ENCODE measurements around the gene NSFL1C.

Gene NSFL1C

DNA sequence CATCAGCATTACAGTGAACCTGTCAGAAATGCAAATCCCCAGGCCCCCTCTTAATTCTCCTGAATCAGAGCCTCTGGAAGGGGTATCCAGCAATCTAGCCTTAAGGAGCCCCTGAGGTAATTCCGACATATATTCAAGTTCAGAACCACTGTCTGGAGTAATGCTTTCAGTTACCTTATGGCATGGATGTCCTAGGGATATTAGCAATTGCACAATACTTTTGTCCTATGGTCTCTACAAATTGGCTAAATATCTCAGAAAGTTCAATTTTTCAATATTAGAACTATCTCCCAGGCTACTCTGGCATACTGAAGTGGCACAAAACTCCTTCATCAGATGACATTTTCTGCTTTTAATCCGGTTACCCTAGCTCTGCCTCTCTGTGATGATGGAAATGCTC, 6.4 kb downstream of the NSFL1C start:
- DNase-seq (ENCODE audit: low read depth) = no peak

DNA sequence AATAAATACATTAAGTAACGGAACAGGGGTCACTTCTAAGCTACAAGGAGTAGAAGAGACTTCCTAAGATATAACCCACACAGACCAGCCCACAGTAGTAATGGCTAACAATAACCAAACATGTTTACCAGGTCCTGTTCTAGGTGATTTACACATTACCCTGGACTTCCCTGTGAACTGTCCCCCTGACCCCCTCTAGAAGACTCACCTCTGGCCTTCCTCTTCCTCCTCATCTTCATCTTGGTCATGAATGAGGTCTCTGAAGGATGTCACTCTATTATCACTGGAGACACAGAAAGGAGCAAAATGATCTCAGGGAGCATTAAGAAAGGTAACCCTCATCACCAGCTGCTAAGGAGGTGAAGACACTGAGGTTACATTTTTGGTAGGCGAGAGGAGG, 8.7 kb downstream of the NSFL1C start:
- no peak for DNase-seq (ENCODE audit: low read depth)

DNA sequence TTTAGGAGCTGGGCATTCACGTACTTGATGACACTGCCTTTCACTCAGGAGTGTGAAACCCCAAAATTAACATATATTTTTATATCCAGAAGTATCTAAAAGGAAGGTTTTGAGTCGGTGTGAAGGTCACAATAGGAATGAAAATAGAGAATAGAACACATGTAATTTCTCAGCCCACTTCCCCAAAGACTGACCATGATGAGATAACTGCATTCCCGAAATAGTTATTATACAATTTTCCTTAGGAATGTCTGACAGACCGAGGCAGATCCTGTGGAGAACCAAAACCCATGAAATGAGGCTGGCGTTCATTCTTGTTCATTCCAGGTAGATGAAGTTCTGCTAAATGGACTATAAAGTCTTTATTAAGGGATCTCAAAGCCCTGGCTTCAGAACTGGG, 10.3 kb downstream of the NSFL1C start:
- DNase-seq (ENCODE audit: low read depth) = no peak

DNA sequence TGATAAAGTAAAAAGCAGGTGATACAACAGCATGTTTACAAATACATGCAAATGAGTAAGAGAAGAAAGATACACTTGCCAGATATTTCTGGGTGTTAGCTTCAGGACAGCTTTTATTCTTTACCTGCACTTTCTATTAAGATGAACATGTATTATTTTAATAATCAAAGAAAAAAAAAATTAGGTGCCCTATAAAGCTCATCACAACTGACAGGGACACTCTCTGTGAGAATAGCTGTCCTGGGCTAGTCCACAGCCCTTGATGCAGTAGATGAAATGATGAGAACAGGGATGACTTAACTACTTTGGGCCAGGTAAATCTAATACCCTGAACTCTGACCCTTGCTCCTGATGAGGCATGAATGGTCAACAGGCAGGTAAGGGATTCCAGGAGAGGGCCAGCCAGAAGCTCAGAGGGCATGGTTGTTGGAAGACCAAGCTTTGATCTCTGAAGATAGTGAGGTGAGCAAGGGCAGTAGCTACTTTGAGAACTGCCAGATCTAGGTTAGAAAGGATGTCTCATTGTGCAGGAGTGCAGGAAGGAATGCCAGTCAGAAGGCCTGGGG, 15.6 kb downstream of the NSFL1C start:
- no peak for DNase-seq (ENCODE audit: low read depth)

DNA sequence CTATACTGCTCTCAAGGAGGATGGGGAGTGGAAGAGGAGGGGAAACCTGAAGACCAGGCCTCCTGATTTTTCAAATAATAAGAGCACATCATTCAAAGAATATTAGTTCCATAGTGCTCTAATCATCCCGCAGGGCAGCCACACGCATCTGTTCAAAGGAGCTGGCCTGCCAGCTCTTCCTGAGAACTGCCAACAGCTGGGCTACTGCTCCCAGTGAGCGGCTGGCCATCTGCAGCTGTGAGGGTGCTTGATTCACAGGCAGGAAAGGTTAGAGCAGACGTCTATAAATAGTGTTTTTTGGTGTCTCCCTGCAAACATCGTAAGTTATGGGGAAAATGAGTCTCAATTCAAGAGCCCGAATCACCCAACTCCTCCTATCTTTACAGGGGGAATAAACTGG, 17.3 kb downstream of the NSFL1C start:
- no peak for DNase-seq (ENCODE audit: low read depth)

DNA sequence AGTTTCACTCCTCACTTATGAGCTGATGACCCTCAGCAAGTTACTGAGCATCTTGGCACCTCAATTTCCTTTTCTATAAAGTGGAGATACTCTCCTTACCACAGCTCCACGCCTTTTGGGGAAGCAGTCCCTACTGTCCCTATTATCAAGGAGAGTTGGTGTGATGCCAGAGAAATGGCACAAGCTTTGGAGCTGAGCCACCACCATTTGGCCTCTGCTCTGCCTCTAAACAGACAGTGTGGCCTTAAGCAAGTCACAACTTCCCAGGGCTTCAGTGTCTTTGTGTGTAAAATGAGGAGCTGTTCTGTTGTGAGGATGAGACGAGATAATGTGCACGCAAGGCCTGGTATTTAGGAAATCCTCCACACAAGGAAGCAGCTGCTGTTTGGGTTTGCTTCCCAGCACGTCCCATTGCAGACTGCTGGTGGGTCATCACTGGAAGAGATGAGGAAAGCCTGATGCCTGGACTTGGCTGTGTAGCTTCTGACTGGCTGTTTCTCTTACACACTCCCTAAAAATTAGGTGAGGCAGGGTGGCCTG, 18.5 kb downstream of the NSFL1C start:
- DNase-seq (ENCODE audit: low read depth) = no peak

DNA sequence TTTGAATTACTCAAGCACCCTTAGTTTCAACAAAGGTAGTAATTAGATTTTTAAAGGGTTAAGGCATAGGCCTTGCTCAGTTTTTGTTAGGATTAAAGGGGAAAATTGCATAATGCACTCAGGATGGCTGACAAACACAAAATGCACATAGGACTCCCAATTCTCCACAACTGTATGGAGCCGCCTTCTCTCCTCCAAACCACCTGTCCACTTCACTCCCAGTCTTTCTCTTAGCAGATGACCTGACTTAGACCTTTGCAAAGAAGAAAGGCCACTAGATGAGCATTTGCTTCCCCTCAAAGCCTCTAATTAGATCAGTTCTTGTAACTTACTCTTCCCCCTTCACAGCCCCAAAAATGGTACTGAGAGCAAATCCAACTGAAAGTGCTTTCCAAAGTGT, 20.1 kb downstream of the NSFL1C start:
- no peak for DNase-seq (ENCODE audit: low read depth)

DNA sequence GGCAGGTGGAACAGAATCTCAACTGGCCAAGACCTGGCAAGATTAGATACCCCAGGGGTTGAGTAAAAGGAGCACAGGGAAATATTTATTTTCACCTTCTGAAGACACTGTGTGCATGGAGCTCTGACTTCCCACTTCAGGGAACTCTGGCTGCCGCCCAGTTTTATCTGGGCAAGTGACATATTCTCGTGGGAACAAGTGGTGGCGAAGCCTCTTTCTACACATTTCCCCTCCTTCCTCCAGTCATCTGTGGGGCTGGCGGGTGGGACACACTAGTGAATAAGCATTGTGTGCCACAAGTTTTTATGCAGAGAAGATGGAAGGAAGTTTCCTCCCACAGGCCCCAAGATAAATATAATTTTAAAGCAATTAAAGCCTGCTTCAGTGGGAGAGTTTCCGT, 23.6 kb downstream of the NSFL1C start:
- no peak for DNase-seq (ENCODE audit: low read depth)

DNA sequence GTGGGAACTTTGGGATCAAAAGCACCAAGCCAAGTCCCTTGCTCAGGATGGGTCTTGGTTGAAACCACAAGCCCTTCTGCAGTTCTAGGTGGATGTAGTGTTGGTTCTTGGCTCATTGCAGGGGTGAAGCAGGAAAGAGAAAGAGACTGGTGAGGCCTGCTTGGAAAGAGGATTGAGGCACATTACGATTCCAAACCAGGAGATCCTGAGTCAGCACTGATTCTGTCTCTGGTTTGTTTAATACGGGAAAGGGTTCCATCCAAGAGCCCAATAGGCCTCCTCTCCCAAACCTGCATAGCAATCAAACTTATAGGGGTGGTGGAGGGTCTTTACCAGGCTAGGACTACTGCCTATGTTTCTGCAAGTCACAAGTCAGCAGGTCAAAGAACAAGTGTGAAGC, 24.3 kb downstream of the NSFL1C start:
- DNase-seq (ENCODE audit: low read depth) = no peak

DNA sequence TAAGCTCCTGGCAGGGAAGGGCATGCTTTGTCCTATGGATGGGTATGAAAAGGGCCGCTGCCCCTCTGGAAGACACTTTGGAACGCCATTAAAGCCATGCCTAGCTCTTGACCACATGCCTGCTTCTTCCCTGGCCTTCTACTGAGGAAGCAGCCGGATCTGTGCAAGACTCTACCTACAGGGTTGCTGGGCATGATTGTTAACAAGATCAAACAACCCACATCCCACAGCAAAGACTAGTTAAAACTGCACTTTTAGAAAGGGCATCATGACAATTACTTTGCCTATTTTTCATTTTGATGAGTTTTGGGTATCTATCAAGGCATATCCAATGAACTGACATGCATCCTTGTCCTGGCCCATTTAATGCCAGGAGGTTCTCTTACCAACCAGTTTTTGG, 25.5 kb downstream of the NSFL1C start:
- no peak for DNase-seq (ENCODE audit: low read depth)

DNA sequence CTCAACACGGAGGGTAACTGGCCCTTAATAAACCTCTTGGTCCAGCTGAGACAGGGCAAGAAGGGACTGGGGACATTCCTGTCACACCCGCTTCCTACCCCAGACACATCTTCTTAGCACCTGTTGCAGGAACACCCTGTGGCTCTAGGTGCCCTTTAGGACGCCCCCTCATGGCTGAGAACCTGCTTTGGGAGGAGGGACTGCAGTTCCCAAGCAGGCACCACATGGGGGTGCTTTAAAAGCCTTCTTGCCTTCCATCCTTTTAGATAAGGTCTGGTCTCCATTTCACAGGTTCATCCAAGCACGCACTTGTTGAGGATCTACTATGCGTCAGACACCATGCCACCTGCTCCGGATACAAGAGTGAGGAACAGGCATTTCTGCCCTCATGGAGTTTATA, 26.6 kb downstream of the NSFL1C start:
- DNase-seq (ENCODE audit: low read depth) = no peak

DNA sequence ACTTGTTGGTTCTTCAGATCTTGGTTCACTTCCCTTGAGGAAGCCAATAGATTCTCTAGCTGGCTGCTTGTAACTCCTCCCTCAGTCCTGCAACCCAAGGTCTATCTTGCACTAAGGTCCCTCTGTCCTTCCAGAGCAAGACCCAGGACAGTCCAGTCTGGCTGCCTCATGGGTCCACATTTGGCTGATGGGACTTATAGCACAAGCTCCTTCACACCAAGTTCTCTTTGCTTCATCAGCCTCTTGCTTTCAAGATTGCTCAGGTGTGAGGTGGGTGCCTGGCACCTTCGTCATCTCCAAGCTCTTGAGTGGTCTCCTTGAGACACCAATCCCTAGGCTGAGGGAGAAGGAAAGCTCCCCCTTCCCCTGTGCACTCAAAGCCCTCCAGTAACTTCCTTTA, 28.3 kb downstream of the NSFL1C start:
- no peak for DNase-seq (ENCODE audit: low read depth)

DNA sequence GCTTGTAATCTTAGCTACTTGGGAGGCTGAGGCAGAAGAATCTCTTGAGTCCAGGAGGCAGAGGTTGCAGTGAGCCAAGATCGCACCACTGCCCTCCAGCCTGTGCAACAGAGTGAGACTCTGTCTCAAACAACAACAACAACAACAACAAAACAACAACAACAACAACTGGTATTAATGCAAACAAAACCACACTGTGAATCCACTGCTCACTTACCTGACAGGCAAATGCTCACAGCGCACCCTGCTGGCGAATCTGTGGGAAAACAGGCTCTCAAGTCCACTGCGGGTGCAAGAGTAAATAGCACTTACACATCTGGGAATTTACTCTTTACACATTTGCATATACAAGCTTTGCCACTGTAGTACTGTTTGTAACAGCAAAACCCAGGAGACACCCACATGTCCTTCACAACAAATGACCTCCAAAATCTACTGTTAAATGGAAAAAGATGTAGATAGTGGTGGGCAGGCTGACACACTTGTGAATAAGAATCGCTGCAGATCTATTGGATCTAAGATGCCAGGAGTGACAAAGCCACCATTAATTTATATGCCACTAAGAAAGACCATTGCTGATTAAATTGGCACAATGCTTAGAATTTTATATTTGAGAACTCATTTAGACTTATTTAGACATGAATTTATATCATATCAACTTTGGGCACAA, 29.3 kb downstream of the NSFL1C start:
- DNase-seq (ENCODE audit: low read depth) = peak; percentile 55

DNA sequence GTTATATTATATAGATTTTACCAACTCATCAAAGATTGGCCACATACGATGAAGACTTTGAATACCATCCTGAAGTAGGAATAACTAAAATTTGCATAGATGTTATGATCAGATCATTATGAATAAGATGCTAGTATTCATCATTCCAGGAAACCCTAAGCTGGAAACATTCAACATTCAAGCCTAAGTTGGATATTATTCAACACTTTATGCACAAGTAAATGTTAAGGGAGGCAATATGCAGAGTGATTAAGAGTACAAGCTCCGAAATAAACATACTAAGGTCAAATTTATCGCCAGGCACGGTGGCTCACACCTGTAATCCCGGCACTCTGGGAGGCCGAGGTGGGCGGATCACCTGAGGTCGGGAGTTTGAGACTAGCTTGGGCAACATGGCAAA, 30.4 kb downstream of the NSFL1C start:
- DNase-seq (ENCODE audit: low read depth) = no peak

DNA sequence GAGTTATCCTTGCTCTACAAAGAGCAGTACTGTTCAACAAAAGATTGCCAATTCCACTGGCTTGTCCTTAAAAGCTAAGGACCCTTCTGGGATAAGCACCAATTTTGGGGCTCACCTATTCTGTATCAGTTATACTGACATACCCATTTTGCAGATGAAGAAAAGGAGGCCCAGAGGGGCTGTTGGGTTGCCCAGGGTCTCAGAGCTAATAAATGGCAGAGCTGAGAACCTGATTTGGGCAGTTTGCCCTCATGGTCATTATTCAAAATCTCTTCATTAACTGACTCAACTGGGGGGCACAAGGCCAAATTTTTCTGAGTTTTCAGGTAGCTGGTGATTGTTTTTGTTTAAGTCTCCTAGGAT, 31.3 kb downstream of the NSFL1C start:
- DNase-seq (ENCODE audit: low read depth) = no peak

DNA sequence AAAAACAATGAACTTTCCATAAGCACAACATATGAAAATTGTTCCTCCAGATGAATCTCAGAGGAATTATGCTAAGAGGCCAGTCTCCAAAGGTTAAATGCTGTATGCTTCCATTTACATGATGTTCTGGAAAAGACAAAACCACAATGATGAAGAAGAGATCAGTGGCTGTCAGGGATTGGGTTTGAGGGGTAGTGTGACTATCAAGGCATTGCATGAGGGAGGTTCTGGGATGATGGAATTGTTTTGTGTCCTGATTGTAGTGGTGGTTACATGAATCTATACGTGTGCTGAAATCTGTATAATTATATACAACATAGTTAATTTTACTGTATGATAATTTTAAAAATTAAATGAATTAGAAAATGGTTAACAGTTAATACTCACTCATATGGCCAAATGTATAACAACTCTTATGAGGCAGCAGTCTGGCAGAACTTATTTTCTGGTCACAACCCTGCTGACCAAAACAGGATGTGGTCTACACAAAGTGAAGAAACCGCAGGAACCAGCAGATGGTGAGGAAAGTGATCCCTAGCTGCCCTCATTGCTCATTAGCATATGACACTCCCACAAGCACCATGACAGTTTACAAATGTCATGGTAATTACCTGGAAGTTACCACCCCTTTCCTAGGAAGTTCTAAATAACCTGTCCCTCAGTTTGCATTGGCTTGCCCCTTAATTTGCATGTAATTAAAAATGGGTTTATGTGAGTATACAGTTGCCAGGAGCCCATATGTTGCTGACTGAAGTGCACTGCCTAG, 31.9 kb downstream of the NSFL1C start:
- DNase-seq (ENCODE audit: low read depth) = peak; percentile 20

DNA sequence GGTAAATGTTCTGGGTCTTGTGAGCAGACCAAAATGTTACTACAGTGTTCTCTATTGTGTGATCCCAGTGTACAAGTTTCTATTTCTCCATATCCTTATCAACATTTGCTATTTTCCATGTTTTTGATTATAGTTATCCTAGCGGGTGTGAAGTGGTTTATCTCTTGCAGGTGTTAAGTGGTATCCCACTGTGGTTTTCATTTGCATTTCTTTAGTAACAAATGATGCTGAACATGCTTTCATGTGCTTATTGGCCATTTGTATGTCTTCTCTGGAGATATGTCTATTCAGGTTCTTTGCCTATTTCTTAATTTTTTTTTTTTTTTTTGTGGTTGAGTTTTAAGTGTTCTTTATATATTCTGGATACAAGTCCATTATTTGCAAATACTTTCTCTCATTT, 35.5 kb downstream of the NSFL1C start:
- no peak for DNase-seq (ENCODE audit: low read depth)

DNA sequence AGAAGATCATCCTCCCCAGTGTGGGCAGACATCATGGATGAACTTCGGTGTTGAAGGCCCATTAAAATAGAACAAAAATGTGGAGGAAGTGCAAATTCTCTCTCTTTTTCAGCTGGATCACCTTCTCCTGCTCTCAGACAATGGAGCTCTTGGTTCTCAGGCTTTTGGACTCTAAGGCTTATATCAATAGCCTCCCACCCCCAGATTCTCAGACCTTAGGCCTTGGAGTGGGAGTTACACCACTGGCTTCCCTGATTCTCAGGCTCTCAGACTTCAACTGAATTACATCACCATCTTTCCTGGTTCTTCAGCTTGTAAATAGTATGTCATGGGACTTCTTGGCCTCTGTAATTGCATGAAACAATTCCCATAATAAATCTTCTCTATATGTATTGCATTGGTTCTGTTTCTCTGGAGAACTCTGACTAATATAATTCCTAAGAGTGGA, 36.6 kb downstream of the NSFL1C start:
- DNase-seq (ENCODE audit: low read depth) = no peak

DNA sequence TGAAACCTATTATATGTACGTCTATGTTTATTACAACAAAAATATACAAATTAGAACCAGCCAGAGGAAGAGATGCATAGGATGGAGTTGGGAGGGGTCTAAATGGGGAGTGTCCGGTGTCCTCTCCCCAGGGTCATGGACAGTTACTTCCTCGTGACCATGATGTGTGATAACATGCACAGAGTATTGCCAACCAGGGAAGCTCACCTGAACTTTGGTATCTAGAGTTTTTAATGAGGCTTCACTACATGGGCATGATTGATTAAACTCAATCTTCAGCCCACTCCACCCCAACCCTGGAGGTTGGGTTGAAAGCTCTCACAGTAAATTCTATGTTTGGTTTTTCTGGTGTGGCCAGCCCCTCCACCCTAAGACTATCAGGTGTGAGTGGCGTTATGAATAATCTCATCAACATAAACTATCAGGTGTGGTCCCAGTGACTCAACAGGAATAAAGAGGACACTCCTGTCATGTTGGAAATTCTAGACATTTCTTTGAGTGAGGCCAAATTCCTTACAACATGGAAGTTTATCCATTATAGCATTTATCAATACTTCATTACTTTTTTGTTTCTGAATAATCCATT, 37.4 kb downstream of the NSFL1C start:
- no peak for DNase-seq (ENCODE audit: low read depth)

DNA sequence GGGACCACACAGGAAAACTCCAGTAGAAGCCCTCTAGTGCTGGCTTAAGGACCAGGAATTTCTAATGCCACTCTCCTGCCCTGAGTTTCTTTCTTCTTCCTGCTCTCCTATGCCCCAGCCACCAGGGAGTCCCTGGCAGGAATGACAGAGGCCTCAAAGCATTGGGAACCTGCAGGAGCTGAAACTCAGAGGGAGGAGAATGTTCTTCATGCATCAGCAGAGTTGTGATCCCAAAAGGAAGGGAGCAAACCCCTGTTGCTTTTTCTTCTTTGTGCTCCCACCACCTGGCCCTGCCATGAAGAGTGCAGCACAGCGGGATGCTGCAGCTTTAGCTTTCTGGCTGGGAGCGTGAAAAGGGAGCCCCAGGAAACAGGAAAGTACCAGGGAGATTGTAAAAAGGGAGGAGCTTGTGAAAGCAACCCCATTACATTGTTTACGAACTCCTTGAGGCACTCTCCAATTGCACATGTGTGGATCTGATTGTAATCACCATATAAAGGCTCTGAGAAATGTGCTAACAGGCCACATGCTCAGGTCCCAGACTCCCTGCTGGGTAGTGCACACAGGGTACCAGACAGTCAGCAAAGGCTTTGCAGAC, 39.1 kb downstream of the NSFL1C start:
- DNase-seq (ENCODE audit: low read depth) = no peak

DNA sequence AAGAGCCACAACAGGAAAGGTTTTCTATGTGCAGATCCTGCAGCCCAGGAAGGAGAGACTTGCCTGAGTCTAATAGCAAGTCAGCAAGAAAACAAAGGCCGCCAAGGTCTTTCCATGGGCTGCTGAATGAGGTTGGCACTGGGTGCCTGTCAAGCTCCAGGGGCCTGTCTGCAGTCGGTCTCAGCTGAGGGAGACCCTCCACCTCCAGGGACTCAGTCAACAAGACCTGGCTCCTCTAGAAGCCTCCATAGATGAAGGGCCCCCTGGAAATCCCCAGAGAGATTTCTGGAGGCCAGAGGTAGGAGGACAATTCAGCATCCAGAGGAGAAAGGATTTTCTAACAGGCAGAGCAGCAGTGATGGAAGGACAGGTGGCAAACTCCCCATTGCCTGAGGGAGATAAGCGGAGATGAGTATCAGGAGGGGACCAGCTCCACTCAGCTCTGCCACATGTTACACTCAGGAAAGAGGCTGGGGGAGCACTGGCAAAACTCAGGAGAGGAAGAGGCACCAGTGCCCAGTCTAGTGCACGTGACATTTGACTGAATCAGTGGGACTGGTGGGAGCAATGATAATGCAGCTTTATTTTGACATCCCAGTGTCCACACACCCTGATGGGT, 40.3 kb downstream of the NSFL1C start:
- no peak for DNase-seq (ENCODE audit: low read depth)

DNA sequence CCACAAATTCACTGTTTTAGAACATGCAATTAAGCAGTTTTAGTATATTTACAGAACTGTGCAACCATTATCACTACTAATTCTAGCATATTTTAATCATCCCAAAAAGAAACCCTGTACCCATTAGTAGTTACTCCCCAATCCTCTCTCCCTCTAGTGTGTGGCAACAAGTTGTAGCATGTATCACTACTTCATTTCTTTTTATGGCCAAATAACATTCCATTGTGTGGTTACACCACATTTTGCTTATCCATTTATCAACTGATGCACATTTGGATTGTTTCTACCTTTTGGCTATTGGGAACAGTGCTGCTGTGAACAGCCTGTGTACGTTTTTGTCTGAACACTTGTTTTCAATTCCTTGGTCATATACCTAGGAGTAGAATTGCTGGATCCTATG, 42.3 kb downstream of the NSFL1C start:
- DNase-seq (ENCODE audit: low read depth) = no peak

All from stimulated activated CD8-positive, alpha-beta memory T cell treated with anti-CD3 and anti-CD28 coated beads, Interleukin-12 subunit alpha, Interleukin-12 subunit beta, amount 100 ng/mL, for 4 hours (primary cell).